Ecto neural progenitor cell (in vitro differentiated cells): ENCODE measurements around the gene TMEM175.

Experiments used
- DNase-seq: peaks from one replicate; pipeline ENCODE4 v3.0.0-alpha.2; 2018; ENCODE audit warnings: low spot score

Gene TMEM175

DNA sequence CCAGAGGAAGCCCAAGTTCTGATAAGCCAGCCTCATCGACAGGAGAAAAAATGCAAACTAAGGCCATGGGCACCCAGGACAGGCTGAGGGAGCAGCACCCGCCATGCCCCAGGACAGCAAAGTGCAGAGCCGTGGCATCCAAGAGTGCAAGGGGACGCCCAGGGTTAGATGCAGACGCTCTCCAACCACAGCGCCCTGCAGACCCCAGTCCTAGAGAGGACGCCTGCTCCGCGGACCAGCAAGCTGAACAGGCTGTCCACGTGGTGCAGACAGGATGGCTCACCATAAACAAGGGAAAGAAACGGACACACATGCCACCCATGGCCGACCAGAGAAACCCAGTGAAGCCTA lies 32.7 kb upstream of the TMEM175 start:
- no peak for DNase-seq

DNA sequence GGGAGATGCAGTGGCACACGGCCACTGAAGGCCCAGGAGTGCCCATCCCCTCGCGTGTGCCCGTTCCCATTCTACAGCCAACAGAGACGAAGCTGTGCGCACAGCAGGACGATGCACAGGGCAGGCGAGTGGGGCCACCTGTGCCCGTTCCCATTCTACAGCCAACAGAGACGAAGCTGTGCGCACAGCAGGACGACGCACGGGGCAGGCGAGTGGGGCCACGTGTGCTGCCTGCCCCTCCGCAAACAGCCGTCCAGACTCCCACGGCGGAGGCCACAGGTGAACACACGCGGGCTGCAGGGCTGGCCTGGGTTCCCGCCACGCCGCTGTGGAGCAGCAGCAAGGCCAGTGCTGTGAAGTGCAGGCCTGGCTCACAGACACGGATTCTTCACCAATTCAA lies 32.2 kb upstream of the TMEM175 start:
- DNase-seq: no peak

DNA sequence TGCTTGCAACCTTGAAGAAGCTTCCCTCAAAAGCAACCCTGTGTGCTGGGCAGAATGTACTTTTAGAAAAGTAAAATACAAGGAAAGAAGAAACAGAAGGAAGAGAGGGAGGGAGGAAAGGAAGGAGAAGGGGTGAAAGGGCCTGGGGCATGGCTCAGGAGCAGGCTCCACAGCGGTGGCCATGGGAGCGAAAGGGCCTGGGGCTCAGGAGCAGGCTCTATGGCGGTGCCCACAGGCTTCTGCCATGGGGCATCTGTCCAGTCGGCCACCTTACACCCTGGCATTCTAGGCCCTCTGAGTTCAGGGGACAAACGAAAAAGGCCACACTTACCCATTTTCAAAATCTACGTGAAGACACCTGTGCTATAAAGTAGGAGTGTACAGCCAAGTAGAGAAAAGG lies 31.5 kb upstream of the TMEM175 start:
- no peak for DNase-seq

DNA sequence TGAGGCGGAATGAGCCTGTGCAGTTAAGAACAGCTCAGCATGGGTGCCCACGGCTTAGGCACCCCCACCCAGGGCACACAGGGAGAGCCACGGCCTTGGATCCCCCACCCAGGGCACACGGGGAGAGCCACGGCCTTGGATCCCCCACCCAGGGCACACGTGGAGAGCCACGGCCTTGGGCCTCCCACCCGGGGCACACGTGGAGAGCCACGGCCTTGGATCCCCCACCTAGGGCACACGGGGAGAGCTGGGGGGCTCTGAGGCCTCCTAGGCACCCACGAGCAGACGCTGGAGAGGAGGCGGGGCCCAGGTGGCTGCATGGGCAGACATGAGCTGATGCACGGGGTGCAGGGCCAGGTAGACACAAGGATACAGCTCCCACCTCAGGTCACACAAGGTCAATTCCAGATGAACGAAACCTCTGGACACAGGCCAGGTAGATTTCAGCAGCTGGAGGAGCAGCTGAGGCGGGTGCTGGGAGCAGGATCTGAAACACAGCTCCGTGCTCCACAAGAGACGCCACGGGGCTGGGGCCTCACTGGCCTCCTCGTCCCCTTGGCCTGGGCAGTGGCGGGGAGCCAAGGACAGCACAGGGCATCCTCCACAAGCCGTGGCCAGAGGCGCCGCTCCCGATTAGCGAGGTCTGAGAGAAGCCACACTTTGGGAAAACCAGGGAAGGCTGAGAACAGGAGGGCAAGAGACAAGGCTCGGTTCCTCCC lies 30.9 kb upstream of the TMEM175 start:
- no peak for DNase-seq

DNA sequence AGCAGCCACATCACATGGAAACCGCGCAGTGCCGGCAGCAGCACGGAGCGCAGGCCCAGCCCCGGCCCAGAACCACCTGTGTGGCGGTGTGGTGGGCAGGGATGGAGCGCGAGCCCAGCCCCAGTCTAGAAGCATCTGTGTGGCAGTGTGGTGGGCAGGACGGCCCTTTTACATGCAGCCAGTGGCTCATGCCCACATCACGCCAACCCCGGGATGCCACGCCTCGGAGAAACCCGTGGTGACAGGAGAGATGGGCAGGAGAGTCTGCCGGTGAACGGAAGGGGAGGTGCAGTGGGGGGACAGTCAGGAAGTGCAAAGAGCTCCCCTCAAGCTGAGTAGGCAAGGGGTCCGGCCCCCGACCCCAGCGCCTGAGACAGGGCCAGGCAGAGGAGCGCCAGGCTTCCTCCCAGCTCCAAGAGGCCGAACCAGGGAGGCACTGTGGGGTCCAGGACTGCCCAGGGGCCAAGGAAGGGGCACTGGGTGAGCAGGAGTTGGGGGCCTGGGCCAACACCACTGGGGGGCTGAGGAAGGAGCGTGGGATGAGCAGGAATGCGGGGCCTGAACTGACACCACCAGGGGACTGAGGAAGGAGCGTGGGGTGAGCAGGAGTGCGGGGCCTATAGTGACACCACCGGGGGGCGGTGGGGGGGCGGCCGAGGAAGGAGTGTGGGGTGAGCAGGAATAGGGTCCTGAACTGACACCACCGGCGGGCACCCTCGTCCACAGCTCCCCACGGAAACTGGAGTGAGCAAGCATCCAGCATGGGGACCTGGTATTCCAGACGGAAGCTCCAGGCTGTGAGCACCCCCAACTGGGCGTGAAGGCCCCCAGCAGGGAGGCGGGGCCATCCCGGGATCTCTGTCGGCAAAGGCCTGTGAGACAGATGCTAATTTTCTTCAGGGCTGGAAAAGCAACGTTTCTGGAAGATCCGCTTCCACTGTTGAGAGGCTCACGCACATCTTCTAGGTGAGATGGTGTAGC lies 28.9 kb upstream of the TMEM175 start:
- DNase-seq: no peak

GRCh38 chr4:905485-906338 lies 26.5 kb upstream of the TMEM175 start:
- DNase-seq: no peak

DNA sequence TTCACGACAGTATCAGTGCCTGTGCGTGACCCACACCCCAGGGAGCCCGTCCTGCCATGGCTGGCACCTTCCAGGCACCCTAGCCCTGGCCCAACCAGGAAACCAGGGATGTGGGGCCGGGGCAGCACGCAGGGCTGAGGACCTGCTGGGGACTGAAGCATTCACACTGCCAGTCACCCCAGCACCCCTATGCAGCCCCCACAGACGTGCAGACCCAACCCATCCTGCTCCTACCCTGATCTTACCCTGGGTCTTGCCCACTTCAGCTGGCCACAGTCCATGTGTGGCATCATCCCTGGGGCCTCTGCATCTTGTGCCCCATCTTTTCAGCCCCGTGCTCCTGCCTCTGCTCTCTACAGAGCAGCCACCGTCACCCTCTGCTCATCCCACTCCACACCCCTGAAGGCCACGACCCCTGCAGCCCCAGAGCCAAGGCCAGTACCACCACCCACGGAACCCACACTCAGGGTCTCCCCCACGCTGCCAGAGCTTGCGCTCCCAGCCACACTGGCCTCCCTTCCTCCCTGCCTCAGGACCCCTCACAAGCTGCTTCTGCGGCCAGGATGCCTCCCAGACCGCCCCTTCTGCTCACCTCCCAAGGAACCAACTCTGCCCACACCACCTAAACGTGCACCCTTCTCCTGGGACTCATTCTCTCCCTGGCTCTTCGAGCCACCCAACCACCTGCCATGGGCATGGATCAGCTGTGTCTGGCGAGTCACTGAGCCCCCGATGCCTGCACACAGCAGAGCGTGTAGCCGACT lies 25.7 kb upstream of the TMEM175 start:
- no peak for DNase-seq

- no peak for DNase-seq
Observed at GRCh38 chr4:907103-907400, 25.2 kb upstream of the TMEM175 start.

DNA sequence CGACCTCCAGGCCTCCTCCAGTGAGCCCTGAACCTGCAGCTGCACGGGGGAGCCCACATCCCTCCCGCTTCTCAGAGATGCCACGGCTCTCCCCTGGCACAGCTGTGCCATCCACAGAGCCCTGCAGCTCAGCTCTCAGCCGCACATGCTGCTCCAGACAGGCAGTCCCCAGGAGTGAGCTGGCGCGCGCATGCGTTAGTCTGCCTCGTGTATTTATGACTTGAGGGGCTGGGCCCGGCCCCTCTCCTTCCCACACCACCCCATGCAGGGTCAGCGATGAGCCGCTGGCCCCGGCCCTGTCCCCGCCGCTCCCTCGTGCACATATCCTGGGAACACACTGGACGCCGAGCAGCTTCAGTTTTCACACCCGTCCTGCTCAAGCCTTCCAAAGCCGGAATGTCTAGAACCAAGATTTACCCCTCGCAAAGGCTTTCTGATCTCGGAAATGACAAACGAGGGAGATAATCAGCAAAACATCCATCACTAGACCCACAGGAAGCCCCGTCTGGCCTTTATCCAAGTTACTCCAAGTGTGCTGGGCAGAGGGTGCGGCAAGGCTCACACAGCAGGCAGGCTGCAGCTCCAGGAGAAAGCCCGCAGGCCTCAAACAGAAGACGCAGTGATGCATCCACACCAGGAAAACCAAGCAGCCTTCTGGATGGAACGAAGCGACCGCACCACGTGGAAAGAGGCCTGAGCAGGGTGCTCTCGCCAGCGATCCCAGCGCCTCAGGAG lies 24.4 kb upstream of the TMEM175 start:
- DNase-seq: no peak

DNA sequence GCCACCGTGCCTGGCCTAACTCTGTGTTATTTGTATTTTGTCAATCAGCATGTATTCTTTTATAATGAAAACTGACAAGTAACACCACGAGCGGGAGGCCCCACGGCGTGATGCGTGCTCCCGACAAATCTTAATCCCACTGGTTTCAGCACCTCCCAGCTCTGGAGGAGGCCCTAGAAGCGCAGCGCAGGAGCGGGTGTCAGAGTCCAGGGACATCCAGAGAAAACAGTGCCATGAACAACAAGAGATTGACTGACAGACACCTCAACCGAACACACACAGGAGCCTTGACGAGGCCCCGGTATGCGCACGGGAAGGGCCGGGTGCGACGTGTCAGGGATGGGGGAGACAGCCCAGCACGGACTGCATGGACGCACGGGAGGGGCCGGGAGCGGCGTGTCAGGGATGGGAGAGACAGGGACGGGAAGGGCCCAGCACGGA lies 23.1 kb upstream of the TMEM175 start:
- no peak for DNase-seq

GRCh38 chr4:909821-910220 lies 22.4 kb upstream of the TMEM175 start:
- no peak for DNase-seq

DNA sequence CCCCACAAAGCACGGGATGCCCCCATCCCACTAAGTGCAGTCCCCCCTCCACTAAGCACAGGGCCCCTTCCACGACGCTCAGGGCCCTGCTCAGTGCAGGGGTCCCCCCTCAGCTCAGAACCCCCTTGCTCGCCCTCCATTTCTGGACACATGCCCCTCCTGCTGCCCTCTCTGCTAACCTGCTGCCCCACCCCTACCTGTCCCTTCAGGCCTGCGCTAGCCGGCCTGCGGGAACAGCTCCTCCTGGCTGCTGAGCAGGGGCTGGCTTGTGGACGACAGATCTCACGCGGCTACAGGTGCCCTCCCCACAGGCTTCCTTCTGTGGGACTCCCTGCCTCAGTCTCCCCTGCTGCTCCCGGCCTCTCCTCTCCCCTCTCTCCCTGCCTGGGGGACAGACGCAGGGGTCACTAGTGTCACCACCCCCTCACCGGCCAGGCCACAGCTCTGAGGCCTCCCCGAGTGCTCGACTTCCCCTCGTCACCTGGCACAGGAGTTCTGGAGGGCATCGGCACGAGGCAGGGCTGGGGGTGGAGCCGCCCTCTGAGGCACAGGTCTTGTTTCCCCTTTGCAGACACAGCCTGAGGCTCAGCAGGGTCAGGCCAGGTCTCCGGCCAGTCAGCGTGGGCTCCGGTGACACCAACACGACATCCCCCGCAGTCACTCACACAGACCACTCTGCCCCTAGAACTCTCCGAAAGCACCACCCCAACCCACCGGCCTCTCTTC lies 21.7 kb upstream of the TMEM175 start:
- no peak for DNase-seq

DNA sequence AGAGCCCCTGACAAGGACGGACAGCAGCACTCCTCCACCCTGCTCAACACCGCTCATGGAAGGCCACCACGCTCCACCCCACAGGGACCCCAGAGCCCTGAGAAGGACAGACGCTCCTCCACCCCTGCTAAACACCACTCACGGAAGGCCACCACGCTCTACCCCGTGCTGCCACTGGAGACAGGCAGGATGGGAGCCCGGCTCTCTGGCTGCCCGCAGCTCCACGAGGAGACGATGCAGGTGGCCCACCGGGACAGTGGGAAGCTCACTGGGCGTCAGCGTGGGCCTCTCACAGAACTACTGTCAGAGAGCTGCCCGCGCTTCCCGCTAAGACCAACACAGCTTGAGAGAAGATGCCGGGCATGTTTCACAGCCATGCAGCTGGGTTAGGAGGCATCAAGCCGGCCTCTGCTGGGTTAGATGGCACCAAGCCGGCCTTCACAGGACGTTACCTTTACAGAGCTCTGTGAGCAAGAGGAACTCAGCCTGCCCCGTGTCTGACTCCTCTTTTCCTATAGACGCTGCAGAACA lies 21.0 kb upstream of the TMEM175 start:
- DNase-seq: no peak

DNA sequence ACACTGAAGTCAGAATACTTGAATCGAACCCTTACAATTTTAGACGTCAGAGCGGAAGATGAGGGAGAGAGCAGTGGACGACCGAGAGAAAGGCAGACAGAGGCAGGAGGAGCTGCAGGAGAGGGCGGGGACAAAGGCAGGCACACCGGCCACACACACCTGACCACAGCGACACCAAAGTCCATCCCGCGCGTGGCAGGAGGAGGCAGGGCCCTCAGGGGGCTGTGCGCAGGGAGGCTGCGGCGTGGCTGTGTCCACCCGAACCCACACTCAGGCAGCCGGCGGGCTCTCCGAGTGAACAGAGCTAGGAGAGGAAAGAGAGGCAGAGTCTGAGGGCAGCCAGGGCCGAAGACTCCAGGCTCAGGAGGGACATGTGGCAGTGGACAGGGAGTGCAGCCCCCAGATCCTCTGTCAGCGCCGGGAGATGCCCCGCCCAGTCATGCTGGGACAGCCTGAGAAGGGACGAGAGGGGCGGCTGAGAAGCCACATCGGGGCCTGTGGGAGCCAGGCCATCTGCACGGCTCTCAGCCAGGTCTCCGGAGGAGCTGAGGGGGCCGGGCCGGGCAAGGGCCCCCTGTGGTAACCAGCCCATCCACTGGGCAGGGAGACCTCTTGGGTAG lies 20.3 kb upstream of the TMEM175 start:
- no peak for DNase-seq

DNA sequence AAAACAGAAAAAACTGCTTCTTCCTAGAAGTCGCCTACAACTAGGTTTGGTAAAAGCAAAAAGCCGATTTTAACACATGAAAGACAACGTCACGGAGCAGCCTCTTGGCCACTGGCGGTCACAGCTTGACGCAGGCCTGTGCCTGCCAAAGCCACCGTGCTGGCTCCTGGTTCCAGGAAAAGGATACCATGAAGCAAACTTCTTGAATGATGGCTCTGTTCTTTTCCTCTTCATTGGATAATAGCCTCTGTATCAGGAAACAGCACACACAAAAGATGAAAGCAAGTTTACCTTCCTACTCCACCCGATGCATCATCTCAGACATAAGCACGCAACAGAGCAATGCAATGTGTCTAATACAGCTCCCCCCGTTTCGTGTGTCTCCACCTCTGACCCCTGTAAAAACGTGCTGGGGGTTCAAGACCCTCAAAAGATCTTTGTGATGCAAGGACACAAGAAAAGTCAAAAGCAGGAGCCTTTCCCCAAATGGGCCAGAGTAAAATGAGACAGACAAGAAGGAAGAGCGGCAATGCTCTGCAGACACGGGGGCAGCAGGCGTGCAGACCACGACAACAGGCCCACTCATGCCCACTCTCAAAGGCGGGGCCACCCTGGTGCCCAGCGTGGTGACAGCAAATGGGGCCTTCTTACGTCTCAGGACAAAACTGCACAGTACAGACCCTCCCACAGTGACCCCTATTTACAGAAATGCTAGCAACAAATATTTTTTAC lies 19.5 kb upstream of the TMEM175 start:
- no peak for DNase-seq

- DNase-seq: no peak
Observed at GRCh38 chr4:913280-913618, 19.0 kb upstream of the TMEM175 start.

GRCh38 chr4:914531-914930 lies 17.7 kb upstream of the TMEM175 start:
- DNase-seq: no peak

- DNase-seq: no peak
Observed at GRCh38 chr4:915041-915474, 17.2 kb upstream of the TMEM175 start.

- DNase-seq: no peak
Observed at GRCh38 chr4:915595-915994, 16.7 kb upstream of the TMEM175 start.
